ENCODE data around the gene FLT3.

DNA sequence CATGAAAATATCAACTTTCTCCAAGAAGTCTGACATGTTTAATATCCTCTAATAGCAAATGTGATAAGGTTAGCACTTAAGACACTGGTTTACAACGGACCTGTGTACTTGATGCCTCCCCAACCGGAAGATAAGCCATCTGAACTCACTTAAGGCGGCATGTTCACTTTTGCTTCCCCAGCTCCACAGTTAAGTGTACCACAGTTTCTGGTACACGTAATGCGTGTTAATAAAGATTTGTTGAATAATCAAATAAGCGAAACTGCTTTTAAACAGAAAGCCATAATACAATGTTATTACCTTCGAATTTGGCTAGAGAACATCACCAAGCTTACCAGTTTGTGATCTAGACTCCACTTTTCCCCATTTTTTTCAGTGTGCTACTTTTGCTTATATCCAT, 36.5 kb upstream of the FLT3 start:
- TF ChIP-seq, protein P1, sequence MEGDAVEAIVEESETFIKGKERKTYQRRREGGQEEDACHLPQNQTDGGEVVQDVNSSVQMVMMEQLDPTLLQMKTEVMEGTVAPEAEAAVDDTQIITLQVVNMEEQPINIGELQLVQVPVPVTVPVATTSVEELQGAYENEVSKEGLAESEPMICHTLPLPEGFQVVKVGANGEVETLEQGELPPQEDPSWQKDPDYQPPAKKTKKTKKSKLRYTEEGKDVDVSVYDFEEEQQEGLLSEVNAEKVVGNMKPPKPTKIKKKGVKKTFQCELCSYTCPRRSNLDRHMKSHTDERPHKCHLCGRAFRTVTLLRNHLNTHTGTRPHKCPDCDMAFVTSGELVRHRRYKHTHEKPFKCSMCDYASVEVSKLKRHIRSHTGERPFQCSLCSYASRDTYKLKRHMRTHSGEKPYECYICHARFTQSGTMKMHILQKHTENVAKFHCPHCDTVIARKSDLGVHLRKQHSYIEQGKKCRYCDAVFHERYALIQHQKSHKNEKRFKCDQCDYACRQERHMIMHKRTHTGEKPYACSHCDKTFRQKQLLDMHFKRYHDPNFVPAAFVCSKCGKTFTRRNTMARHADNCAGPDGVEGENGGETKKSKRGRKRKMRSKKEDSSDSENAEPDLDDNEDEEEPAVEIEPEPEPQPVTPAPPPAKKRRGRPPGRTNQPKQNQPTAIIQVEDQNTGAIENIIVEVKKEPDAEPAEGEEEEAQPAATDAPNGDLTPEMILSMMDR (IDR thresholded peaks at IDR 0.05; ENCODE audit: low read depth, low read length) = no peak
- TF ChIP-seq, protein P2, sequence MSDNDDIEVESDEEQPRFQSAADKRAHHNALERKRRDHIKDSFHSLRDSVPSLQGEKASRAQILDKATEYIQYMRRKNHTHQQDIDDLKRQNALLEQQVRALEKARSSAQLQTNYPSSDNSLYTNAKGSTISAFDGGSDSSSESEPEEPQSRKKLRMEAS (IDR thresholded peaks at IDR 0.05; ENCODE audit: low read depth, low read length) = no peak
- TF ChIP-seq POLR2A (IDR thresholded peaks at IDR 0.05; ENCODE audit: extremely low read depth, insufficient read length) (peak; percentile 3), MYC (IDR thresholded peaks at IDR 0.05; ENCODE audit: low read depth, low read length) (no peak)
